Omental fat pad (tissue), 4 donors: ENCODE data around the gene AOPEP. TPM values are rescaled to one million over a fixed set of nuclear protein-coding genes. Genes with fewer than 3 reads are reported as not detected.

Experiments used
- ATAC-seq: fragments of 150-250 bp; one replicate; pipeline ENCODE4 v1.9.1; 2016; ENCODE audit warnings: mild to moderate bottlenecking, moderate library complexity; ENCODE audit not compliant: low FRiP score
- DNase-seq: peaks from one replicate; pipeline ENCODE4 v3.0.0-alpha.2; 2019; ENCODE audit warnings: low spot score
- total RNA-seq, 4 donors: library from RNA; depleted of rRNA; stranded (reverse); fragments of >200 nt; gene quantifications; one replicate each; pipeline ENCODE4 v1.1.0, GENCODE V29; 2016
- TF ChIP-seq, protein P1 (sequence below), 3 donors: fragments of 450-650 bp; IDR thresholded peaks; one replicate each; pipeline ENCODE4 v1.5.1; 2016 to 2017; ENCODE audit warnings: antibody characterized with exemption in 3 of 3, mild to moderate bottlenecking in 3 of 3, moderate library complexity in 2 of 3

AOPEP gene
- total RNA-seq, 4 donors from 2014 or later: 45.9 to 102 (median 55.1) TPM

DNA sequence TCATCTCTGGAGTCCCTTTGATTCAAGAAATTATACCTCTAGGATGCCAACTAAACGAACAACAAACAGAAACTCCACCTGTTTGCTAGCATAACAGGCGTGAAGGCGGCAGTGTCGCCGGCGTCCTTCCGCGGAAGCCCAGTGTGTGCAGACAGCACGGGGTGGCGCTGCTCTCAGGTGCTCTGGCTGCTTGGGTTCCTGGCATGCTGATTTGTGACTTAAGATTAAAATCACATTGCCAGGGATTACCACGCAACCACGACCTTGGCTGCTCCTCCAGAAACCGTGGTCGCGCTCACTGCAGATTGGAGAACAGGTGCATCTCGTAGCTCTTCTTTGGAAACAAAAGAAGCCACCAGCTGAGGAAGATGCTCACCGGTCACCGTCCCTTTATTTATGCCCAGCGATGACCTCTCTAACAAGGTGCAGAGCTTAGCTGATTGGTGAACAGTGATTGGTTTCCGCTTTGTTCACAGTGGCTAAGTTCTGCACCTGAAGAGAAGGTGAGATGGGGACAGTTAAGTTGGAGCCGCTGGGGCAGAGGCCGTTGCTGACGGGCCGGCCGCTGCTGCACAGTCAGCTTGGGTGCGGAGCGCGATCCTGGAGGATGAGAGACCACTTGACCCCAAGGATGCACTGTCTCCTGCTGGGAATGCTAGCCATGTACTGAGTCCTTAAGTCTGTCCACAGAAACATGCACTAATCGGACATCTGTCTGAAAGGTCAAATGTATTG lies 358.7 kb downstream of the AOPEP start:
- TF ChIP-seq, protein P1, sequence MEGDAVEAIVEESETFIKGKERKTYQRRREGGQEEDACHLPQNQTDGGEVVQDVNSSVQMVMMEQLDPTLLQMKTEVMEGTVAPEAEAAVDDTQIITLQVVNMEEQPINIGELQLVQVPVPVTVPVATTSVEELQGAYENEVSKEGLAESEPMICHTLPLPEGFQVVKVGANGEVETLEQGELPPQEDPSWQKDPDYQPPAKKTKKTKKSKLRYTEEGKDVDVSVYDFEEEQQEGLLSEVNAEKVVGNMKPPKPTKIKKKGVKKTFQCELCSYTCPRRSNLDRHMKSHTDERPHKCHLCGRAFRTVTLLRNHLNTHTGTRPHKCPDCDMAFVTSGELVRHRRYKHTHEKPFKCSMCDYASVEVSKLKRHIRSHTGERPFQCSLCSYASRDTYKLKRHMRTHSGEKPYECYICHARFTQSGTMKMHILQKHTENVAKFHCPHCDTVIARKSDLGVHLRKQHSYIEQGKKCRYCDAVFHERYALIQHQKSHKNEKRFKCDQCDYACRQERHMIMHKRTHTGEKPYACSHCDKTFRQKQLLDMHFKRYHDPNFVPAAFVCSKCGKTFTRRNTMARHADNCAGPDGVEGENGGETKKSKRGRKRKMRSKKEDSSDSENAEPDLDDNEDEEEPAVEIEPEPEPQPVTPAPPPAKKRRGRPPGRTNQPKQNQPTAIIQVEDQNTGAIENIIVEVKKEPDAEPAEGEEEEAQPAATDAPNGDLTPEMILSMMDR (IDR thresholded peaks at IDR 0.05): no peak
- ATAC-seq (no peak), DNase-seq (no peak)

DNA sequence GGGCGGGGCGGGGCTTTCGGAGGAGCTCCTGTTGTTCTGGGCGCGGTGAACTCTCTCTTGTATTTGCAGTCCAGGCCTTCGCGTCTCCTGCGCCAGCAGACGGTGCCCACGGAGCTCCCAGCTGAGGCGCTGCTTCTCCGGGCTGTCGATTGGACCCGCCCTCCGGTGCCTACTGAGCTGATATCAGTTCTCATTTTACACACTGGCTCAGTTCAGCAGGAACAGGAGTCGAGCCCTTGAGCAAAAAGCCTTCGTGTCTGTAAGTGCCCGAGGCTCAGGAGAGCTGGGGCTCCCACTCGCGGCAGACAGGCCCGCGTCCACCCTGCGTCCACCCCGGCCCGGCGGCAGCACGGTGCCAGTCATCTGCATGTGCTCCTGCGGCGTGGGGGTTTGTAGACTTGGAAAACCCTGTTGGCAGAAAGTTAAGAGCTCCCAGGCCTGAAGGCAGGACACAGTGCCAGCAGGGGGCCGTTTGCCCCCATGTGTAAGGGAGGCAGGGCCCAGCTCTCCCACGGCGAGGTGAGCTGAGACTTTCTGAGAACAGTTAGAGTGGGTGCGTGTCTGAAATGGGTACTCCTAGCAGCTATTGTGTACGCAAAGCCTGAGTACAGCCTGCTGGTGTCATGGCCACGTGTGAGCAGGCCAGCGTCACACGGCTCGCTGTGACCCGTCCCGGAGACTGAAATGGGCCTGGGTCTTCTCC lies 359.5 kb downstream of the AOPEP start:
- ATAC-seq (no peak), DNase-seq (peak; percentile 15)
- TF ChIP-seq, protein P1 (IDR thresholded peaks at IDR 0.05): no peak

DNA sequence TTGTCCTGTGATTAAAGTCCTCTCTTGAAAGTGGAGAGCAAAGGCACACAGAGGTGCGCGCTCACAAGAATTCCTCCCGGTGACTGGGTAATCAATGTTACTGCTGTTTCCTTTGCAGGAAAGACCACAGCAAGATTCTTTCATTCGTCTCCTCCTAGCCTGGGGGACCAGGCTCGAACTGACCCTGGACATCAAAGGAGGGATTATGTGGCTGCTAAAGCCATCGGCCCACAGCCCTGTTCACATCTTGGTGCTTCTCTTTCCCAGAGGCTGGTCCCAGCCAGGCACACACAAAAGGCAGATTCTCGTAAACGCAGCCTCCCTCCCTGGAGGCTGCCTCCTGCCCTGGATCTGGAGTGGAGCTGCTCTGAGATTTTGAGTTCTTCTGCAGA lies 360.1 kb downstream of the AOPEP start:
- ATAC-seq: no peak
- TF ChIP-seq, protein P1 (IDR thresholded peaks at IDR 0.05): no peak
- DNase-seq: no peak

DNA sequence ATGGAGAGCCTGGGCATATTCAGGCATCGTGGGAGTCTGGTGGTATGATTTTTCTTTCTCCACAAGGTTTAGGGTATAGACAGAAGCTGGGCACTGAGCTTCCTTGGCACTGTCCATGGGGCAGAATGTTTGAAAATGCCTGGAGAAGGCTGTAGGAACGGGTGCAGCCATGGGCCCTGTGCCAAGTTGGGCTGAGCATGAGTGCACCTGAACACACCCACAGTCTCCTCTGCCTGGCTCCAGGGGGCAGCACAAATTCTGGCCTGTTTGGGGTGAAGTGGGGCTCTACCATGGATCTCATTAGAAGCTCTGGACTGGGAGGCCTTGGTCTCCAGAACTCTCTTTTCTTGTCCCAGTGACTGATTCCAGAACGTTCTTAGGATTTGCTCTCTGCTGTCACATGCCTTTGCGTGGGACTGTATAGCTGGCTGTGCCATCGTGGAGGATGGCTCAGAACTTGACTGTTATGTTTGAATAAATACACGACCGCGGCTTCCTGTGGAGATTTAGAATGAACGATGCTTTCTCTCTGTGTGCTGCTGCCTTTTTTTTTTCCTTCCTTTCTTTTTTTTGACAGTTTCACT lies 361.3 kb downstream of the AOPEP start:
- TF ChIP-seq, protein P1 (IDR thresholded peaks at IDR 0.05): no peak
- DNase-seq (no peak), ATAC-seq (no peak)

DNA sequence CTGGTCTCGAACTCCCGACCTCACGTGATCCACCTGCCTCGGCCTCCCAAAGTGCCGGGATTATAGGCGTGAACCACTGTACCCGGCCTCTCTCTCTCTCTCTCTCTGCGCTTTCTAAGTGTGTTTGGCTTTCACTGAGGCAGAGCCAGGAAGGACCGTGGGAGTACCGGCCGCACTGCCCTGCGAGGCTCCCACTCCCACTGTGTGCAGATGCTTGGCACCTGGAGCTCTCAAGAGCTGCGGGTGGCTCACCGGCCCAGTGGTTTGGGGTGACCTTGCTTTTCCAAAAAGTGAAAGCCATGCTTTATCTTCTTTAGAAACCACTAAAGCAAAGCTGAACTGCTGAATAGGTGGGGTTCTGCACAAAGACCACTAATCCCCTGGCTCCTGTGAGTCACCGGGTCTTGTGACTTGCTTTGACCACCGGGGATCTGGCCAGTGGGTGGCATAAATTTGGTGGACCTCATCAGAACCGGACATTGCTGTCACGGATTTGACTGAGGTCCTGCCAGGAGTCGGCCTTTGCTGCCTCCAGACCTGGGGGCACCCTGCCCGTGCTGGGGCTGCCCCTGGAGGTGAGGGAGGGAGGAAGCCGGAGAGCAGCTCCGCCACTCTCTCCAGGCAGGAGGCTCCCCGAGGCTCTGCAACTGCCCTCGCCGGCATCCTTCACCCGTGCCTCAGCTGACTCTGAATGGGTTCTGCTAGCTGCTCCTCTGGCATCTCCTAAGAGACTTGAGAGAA lies 362.1 kb downstream of the AOPEP start:
- TF ChIP-seq, protein P1 (IDR thresholded peaks at IDR 0.05): no peak
- ATAC-seq (no peak), DNase-seq (no peak)

DNA sequence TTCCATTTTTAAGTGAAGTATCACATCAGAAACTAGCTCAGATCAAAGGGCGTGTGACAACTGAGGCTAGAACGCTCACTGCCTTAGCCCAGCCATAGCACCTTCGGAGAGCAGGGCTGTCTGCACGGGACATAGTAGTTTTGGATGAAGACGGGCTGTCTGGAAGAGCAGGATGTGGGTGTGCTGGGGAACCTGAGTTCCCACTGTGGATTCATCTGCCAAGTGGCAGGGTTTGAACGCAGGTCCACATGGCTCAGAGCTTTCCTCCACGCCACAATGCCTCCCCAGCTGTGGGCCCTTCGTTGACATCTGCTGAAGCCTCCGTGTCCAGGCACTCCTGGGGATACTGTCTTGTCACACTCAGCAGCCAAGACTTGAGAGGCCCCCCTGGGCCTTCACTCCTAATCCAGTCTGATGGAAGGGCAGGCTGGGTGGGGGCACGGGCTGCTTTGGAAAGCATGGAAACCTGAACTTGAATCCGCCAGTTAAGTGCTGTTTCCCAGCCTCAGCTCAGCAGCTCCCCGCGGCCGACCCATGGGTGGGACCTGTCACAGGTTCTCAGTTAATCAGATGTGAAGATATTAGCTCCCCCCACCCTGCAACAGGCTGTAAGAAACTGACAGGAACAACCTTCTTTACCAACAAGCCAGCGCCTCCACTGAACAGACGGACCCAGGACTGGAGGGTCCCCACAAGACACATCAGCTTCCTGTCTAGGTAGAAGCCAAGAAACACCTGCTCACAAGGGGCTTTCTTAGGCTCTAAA lies 362.9 kb downstream of the AOPEP start:
- no peak for ATAC-seq
- TF ChIP-seq, protein P1 (IDR thresholded peaks at IDR 0.05): no peak
- DNase-seq: no peak
